ENCODE data around the gene STARD7.

Gene STARD7

DNA sequence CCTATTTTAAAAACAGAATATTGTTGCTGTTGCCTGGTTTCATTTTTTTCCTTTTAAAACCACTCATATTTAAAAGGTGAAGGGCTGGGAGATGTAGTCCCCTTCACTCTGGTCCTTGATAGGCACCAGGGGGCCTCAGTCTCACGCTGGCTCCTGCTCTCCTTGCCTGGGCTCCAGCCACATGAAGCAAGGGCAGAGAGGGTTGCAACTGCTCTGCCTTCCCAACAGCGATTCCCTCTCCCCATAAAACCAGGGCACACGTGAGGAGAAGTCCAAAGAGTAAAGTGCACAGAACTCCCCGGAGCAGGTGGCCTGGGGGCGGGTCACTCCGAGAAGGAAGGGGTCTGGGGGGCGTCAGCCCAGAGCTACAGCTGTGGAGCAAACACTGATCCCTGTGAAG lies 44.4 kb upstream of the STARD7 start:
- Histone ChIP-seq H3K4me3 (ENCODE audit: low read length) (no peak overlapping the region), H3K4me2 (ENCODE audit: low read length) (no peak overlapping the region), H3K27me3 (ENCODE audit: low read depth, low read length) (no peaks in the 10 kb centered on the region), H3K27ac (ENCODE audit: low read length) (no peak overlapping the region), H2AFZ (ENCODE audit: low read depth, low read length) (no peak overlapping the region), H4K20me1 (ENCODE audit: insufficient read depth, low read length) (peaks cover 3% of the 10 kb centered on the region; the same call in 1 of the 2 replicates), H3K4me1 (ENCODE audit: low read length) (peaks cover 5% of the 10 kb centered on the region), H3K36me3 (replicated peaks; ENCODE audit: low read depth, low read length) (peaks cover 7% of the 10 kb centered on the region), H3K79me2 (ENCODE audit: low read length) (peaks cover 4% of the 10 kb centered on the region; the same call in 1 of the 2 replicates), H3K9me3 (ENCODE audit: insufficient read depth, low read length) (no peaks in the 10 kb centered on the region), H3K9ac (ENCODE audit: low read length) (no peak overlapping the region)
- TF ChIP-seq, protein P1, sequence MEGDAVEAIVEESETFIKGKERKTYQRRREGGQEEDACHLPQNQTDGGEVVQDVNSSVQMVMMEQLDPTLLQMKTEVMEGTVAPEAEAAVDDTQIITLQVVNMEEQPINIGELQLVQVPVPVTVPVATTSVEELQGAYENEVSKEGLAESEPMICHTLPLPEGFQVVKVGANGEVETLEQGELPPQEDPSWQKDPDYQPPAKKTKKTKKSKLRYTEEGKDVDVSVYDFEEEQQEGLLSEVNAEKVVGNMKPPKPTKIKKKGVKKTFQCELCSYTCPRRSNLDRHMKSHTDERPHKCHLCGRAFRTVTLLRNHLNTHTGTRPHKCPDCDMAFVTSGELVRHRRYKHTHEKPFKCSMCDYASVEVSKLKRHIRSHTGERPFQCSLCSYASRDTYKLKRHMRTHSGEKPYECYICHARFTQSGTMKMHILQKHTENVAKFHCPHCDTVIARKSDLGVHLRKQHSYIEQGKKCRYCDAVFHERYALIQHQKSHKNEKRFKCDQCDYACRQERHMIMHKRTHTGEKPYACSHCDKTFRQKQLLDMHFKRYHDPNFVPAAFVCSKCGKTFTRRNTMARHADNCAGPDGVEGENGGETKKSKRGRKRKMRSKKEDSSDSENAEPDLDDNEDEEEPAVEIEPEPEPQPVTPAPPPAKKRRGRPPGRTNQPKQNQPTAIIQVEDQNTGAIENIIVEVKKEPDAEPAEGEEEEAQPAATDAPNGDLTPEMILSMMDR (IDR thresholded peaks at IDR 0.05; ENCODE audit: low read depth, low read length), result no peak
- TF ChIP-seq EZH2phosphoT487 (IDR thresholded peaks at IDR 0.05; ENCODE audit: low read depth), result no peak

DNA sequence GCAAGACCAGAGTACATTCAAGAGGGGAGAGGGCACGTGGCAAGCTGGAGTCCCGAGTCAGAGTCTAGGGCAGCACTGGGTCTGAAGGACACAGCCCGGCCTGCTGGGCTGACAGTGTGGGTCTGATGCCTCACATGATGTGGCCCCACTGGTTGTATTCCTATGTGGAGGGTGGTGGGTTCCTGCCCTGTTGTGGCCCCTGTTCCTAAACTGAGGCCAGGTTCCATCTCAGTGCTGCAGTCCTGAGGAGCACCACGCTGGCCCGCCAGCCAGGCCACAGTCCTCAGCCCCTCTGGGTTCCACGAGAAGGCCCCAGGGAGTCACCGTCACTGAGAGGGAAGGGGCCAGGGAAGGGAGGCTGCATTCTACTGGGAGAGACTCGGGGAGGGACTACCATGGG lies 43.9 kb upstream of the STARD7 start:
- H4K20me1 ChIP-seq (ENCODE audit: insufficient read depth, low read length), result peaks cover 3% of the 10 kb centered on the region; the same call in 1 of the 2 replicates
- H3K79me2 ChIP-seq (ENCODE audit: low read length), result peaks cover 4% of the 10 kb centered on the region; the same call in 1 of the 2 replicates
- no peak overlapping the region for H3K4me2 ChIP-seq (ENCODE audit: low read length)
- H3K9ac ChIP-seq (ENCODE audit: low read length), result no peak overlapping the region
- no peaks in the 10 kb centered on the region for H3K27me3 ChIP-seq (ENCODE audit: low read depth, low read length)
- H3K4me3 ChIP-seq (ENCODE audit: low read length), result no peak overlapping the region
- no peak for TF ChIP-seq EZH2phosphoT487 (IDR thresholded peaks at IDR 0.05; ENCODE audit: low read depth)
- TF ChIP-seq, protein P1 (IDR thresholded peaks at IDR 0.05; ENCODE audit: low read depth, low read length), result no peak
- H2AFZ ChIP-seq (ENCODE audit: low read depth, low read length), result no peak overlapping the region
- no peak overlapping the region for H3K27ac ChIP-seq (ENCODE audit: low read length)
- H3K4me1 ChIP-seq (ENCODE audit: low read length), result peaks cover 5% of the 10 kb centered on the region
- H3K36me3 ChIP-seq (replicated peaks; ENCODE audit: low read depth, low read length), result peaks cover 7% of the 10 kb centered on the region
- no peaks in the 10 kb centered on the region for H3K9me3 ChIP-seq (ENCODE audit: insufficient read depth, low read length)

DNA sequence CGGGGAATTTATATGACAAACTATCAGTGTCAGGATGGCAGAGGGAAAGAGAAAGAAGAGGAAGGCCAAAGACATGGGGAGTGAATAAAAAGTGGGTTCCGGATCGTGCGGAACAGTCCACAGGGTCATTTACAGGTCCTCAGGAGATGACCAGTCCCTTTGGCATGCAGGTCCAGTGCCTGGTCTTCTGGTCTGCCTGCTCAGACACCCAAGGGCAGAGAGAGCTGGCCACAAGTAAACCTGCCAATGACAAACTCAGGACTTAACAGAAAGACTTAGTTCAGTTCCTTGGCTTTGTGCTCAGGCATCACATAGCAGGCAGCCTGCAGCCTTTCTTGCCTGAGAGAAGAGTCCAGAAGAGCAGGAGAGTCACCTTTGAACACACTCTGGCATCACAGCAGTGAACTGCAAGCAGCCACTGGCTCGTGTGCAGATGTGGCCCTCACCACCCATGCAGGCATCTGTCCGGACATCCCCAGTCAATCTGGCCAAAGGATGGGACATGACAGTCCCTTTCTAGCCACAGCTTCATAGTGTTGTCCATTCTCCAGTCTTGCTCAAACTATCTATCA lies 43.2 kb upstream of the STARD7 start:
- H3K27ac ChIP-seq (ENCODE audit: low read length), result no peak overlapping the region
- no peak overlapping the region for H2AFZ ChIP-seq (ENCODE audit: low read depth, low read length)
- H4K20me1 ChIP-seq (ENCODE audit: insufficient read depth, low read length), result peaks cover under 1% of the 10 kb centered on the region; the same call in 1 of the 2 replicates
- H3K9ac ChIP-seq (ENCODE audit: low read length), result no peak overlapping the region
- no peak overlapping the region for H3K4me3 ChIP-seq (ENCODE audit: low read length)
- H3K27me3 ChIP-seq (ENCODE audit: low read depth, low read length), result no peaks in the 10 kb centered on the region
- peaks cover 2% of the 10 kb centered on the region; the same call in 1 of the 2 replicates for H3K79me2 ChIP-seq (ENCODE audit: low read length)
- no peak overlapping the region for H3K4me2 ChIP-seq (ENCODE audit: low read length)
- no peaks in the 10 kb centered on the region for H3K9me3 ChIP-seq (ENCODE audit: insufficient read depth, low read length)
- TF ChIP-seq, protein P1 (IDR thresholded peaks at IDR 0.05; ENCODE audit: low read depth, low read length), result no peak
- TF ChIP-seq EZH2phosphoT487 (IDR thresholded peaks at IDR 0.05; ENCODE audit: low read depth), result no peak
- peaks cover 3% of the 10 kb centered on the region for H3K4me1 ChIP-seq (ENCODE audit: low read length)
- H3K36me3 ChIP-seq (replicated peaks; ENCODE audit: low read depth, low read length), result peaks cover 7% of the 10 kb centered on the region

DNA sequence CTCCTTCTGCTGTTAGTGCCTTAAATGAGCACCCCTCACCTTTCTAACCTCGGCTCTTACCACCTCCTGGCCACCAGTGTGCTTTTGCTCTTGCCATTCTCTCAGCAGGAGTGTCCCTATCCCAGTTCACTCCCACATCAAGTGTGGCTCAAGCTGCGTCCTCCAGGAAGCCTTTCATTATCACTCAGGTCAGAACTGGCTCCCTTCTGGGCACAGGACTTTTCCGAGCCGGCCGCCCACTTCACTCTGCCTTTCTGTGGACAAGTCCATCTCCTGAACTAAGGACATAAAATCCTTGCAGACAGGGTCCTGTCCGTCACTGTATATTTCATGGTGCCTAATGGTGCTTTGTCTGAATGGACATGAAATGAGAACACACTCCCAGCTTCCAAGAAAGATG lies 41.6 kb upstream of the STARD7 start:
- H3K79me2 ChIP-seq (ENCODE audit: low read length), result no peaks in the 10 kb centered on the region
- no peak overlapping the region for H2AFZ ChIP-seq (ENCODE audit: low read depth, low read length)
- H3K4me1 ChIP-seq (ENCODE audit: low read length), result no peaks in the 10 kb centered on the region; the same call in 1 of the 2 replicates
- H3K36me3 ChIP-seq (replicated peaks; ENCODE audit: low read depth, low read length), result peaks cover 3% of the 10 kb centered on the region
- TF ChIP-seq, protein P1 (IDR thresholded peaks at IDR 0.05; ENCODE audit: low read depth, low read length), result no peak
- no peak for TF ChIP-seq EZH2phosphoT487 (IDR thresholded peaks at IDR 0.05; ENCODE audit: low read depth)
- no peaks in the 10 kb centered on the region for H3K9me3 ChIP-seq (ENCODE audit: insufficient read depth, low read length)
- H3K4me2 ChIP-seq (ENCODE audit: low read length), result no peak overlapping the region
- H3K9ac ChIP-seq (ENCODE audit: low read length), result no peak overlapping the region
- H3K4me3 ChIP-seq (ENCODE audit: low read length), result no peak overlapping the region
- no peaks in the 10 kb centered on the region for H4K20me1 ChIP-seq (ENCODE audit: insufficient read depth, low read length)
- H3K27ac ChIP-seq (ENCODE audit: low read length), result no peak overlapping the region
- H3K27me3 ChIP-seq (ENCODE audit: low read depth, low read length), result no peaks in the 10 kb centered on the region

Measured in OCI-LY3 (cell line).